ENCODE results near the gene CNPY4.

CNPY4 gene

GRCh38 chr7:100075418-100075817 lies 44.0 kb upstream of the CNPY4 start:
- no peak for DNase-seq (ENCODE audit: extremely low spot score)
- TF ChIP-seq, protein P1, sequence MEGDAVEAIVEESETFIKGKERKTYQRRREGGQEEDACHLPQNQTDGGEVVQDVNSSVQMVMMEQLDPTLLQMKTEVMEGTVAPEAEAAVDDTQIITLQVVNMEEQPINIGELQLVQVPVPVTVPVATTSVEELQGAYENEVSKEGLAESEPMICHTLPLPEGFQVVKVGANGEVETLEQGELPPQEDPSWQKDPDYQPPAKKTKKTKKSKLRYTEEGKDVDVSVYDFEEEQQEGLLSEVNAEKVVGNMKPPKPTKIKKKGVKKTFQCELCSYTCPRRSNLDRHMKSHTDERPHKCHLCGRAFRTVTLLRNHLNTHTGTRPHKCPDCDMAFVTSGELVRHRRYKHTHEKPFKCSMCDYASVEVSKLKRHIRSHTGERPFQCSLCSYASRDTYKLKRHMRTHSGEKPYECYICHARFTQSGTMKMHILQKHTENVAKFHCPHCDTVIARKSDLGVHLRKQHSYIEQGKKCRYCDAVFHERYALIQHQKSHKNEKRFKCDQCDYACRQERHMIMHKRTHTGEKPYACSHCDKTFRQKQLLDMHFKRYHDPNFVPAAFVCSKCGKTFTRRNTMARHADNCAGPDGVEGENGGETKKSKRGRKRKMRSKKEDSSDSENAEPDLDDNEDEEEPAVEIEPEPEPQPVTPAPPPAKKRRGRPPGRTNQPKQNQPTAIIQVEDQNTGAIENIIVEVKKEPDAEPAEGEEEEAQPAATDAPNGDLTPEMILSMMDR (IDR thresholded peaks at IDR 0.05; ENCODE audit: control extremely low read depth, extremely low read depth, low read depth, missing control alignments) = no peak
- CTCF ChIA-PET = interaction anchor here (0.8 to 1.8 kb wide), 8 partner anchors 10 to 96 kb away, joined by 3 to 5 read pairs (median 4); partner anchors contain the start of gene ZSCAN21
- POLR2A ChIA-PET = interaction anchor here (0.7 kb wide), 2 partner anchors 20 to 49 kb away, joined by 5 to 7 read pairs; no protein-coding TSS in a partner anchor

GRCh38 chr7:100077205-100077604 lies 42.2 kb upstream of the CNPY4 start:
- ChIA-PET POLR2A (no interaction called here), CTCF (no interaction called here)
- TF ChIP-seq, protein P1 (IDR thresholded peaks at IDR 0.05; ENCODE audit: control extremely low read depth, extremely low read depth, low read depth, missing control alignments) = no peak
- no peak for DNase-seq (ENCODE audit: extremely low spot score)

GRCh38 chr7:100079024-100079560 lies 40.3 kb upstream of the CNPY4 start:
- no peak for DNase-seq (ENCODE audit: extremely low spot score)
- TF ChIP-seq, protein P1 (IDR thresholded peaks at IDR 0.05; ENCODE audit: control extremely low read depth, extremely low read depth, low read depth, missing control alignments) = no peak
- CTCF ChIA-PET = no interaction called here
- POLR2A ChIA-PET = interaction anchor here (0.6 to 1.1 kb wide), 3 partner anchors 15 to 559 kb away, joined by 3 to 4 read pairs (median 3); partner anchors contain the start of gene ZSCAN21

- ChIA-PET CTCF (interaction anchor here (0.6 to 1.6 kb wide), 8 partner anchors 10 to 74 kb away, joined by 3 to 6 read pairs (median 4); partner anchors contain the start of genes AP4M1, MCM7, ZKSCAN1 and ZSCAN21), POLR2A (interaction anchor here (0.8 kb wide), 1 partner anchor 523 kb away, joined by 3 read pairs; the partner anchor contains the start of gene ZNF655)
- no peak for DNase-seq (ENCODE audit: extremely low spot score)
- TF ChIP-seq, protein P1 (IDR thresholded peaks at IDR 0.05; ENCODE audit: control extremely low read depth, extremely low read depth, low read depth, missing control alignments) = no peak
Observed at GRCh38 chr7:100080907-100081534, 38.4 kb upstream of the CNPY4 start.

DNA sequence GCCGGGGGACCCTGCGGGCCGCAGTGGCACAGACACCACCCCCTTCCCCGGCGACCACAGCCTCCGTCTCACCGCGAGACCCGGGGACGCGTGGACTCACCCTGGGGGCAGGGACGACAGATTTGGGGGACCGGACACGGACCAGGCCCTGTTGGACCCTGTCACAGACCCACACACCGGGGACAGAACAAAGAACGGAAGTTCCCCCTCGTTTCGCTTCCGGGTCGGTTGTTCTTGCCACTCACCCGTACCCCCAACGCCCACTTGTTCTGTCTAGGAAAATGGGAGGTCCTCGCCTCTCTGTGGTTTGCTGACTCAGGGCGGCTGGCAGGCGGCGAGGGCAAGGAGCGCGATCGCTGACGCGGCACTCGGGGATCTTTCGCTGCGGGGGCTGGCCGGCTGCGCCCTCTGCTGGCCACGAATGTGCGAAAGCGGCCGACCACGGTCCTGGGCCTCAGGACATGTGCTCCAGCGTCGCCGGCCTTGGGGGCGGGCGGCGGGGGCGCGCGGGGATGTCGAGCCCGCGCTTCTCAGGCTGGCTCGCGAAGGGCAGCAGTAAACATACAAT lies 37.8 kb upstream of the CNPY4 start, which contains the start of gene ZNF3:
Gene ZNF3, minus strand, starts transcription at position 189 of the 568 bp plus-strand sequence. CDS start 4,366 bp downstream, outside the sequence.
- TF ChIP-seq, protein P1 (IDR thresholded peaks at IDR 0.05; ENCODE audit: control extremely low read depth, extremely low read depth, low read depth, missing control alignments) = peak; percentile 92
- ChIA-PET POLR2A (interaction anchor here (0.7 to 0.8 kb wide), 3 partner anchors 15 to 523 kb away, joined by 3 to 4 read pairs (median 4); partner anchors contain the start of genes MCM7 and ZNF655), CTCF (interaction anchor here (0.9 to 1.5 kb wide), 12 partner anchors 14 to 90 kb away, joined by 3 to 14 read pairs (median 4); partner anchors contain the start of genes AP4M1, MCM7, ZKSCAN1 and ZSCAN21)
- DNase-seq (ENCODE audit: extremely low spot score) = peak; percentile 97

- CTCF ChIA-PET = interaction anchor here (0.9 to 2.8 kb wide), 17 partner anchors 10 to 169 kb away, joined by 3 to 14 read pairs (median 4); partner anchors contain the start of genes TRIM4 and ZSCAN21
- TF ChIP-seq, protein P1 (IDR thresholded peaks at IDR 0.05; ENCODE audit: control extremely low read depth, extremely low read depth, low read depth, missing control alignments) = no peak
- POLR2A ChIA-PET = interaction anchor here (0.6 to 1.0 kb wide), 6 partner anchors 8 to 318 kb away, joined by 3 to 8 read pairs (median 4); no protein-coding TSS in a partner anchor
- no peak for DNase-seq (ENCODE audit: extremely low spot score)
Observed at GRCh38 chr7:100082978-100083377, 36.5 kb upstream of the CNPY4 start.
